Measurements from ENCODE around the gene HLA-F. TPM values are rescaled to one million over a fixed set of nuclear protein-coding genes. Genes with fewer than 3 reads are reported as not detected.

The HLA-F gene
- total RNA-seq, 4 donors from 2014 or later = 8.7 to 56.1 (median 31.0) TPM

DNA sequence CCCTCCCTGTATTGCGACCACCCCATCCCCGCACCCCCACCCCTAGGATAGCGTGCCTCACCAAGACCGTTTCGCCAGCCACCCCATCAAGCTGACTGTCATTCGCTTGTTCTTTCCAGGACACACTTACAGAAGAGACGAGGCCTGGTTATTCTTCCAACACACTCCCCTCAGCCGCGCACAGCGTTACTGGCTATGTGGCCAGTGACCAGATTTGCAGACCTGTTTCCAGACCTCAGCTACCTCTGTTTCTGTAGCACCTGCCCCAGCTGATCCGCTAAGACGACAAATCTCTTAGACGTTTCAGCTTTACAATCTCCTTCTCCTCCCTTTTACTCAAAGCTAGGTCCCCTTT, 26.1 kb downstream of the HLA-F start:
- intact Hi-C loops (cut with DNase I) = loop anchor here (10.0 kb wide), 1 partner anchor 86 kb away; no protein-coding TSS in a partner anchor
- Histone ChIP-seq H3K9me3 (no peaks in the 10 kb centered on the region), H3K27me3 (no peaks in the 10 kb centered on the region), H3K36me3 (peaks cover 0 to 6% (median 0%) of the 10 kb centered on the region in 3 donors), H3K4me3 (peak overlapping the region; percentile 43 to 81 (median 72)), H3K27ac (peak overlapping the region in 3 of 4 donors; percentile 72 to 82 (median 73)), H3K4me1 (peaks cover 11 to 52% (median 21%) of the 10 kb centered on the region in 3 donors)
- no peak for TF ChIP-seq POLR2A (IDR thresholded peaks at IDR 0.05)
- TF ChIP-seq, protein P1, sequence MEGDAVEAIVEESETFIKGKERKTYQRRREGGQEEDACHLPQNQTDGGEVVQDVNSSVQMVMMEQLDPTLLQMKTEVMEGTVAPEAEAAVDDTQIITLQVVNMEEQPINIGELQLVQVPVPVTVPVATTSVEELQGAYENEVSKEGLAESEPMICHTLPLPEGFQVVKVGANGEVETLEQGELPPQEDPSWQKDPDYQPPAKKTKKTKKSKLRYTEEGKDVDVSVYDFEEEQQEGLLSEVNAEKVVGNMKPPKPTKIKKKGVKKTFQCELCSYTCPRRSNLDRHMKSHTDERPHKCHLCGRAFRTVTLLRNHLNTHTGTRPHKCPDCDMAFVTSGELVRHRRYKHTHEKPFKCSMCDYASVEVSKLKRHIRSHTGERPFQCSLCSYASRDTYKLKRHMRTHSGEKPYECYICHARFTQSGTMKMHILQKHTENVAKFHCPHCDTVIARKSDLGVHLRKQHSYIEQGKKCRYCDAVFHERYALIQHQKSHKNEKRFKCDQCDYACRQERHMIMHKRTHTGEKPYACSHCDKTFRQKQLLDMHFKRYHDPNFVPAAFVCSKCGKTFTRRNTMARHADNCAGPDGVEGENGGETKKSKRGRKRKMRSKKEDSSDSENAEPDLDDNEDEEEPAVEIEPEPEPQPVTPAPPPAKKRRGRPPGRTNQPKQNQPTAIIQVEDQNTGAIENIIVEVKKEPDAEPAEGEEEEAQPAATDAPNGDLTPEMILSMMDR (IDR thresholded peaks at IDR 0.05) = no peak
- WGBS, 2 donors = 8 to 30% methylated on average over 6 to 10 of the region's 13 CpGs
- DNase-seq = no peak

DNA sequence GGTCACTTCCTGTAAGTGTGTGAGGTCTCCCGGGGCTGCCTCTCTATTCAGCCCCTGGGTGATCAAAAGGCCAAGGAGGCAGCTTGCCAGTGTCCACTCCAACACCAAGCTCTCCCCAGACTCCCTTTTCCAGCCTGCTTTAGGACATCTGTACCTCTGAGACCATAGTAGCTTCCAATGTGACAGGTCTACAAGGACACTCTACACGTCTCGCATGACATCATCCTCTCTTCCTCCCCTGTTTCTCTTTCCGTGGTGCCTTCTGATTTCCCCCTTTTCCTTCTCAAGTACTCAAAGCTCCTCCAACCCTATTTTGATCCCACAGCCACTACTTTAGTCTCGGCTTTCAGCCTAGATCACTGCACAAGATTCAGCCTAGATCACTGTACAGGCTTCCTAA, 26.4 kb downstream of the HLA-F start:
- Histone ChIP-seq H3K36me3 (peaks cover 0 to 2% (median 0%) of the 10 kb centered on the region in 3 donors), H3K4me3 (peak overlapping the region in 3 of 4 donors; percentile 64 to 81 (median 79)), H3K4me1 (peaks cover 11 to 52% (median 21%) of the 10 kb centered on the region in 3 donors), H3K27ac (peak overlapping the region in 3 of 4 donors; percentile 72 to 82 (median 73)), H3K9me3 (no peaks in the 10 kb centered on the region), H3K27me3 (no peaks in the 10 kb centered on the region)
- TF ChIP-seq, protein P1 (IDR thresholded peaks at IDR 0.05) = no peak
- TF ChIP-seq POLR2A (IDR thresholded peaks at IDR 0.05) = no peak
- DNase-seq = no peak
- intact Hi-C loops (cut with DNase I) = loop anchor here (10.0 kb wide), 1 partner anchor 85 kb away; no protein-coding TSS in a partner anchor
- 51% methylated on average over 5 of the region's 5 CpGs for WGBS, 2 donors

DNA sequence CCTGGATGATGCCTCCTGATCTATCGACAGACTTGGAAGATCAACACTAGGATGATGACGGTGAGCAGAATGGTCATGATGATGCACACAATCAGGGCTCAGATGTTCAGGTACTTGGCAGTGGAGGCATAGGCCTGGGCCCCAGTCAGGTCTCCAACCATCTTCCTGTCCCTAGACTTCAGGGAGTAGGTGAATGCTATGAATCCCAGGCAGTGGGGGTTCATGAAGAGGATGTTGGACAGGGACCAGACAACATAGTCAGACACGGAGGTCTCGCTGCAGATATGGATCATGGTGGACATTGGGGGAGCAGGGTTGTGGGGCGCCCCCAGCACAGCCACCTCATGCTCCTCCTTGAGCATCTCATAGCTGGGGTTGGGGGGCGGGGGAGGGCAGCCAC, 27.5 kb downstream of the HLA-F start:
- no peaks in the 10 kb centered on the region for H3K36me3 ChIP-seq
- no peak for DNase-seq
- intact Hi-C loops (cut with DNase I) = no loop called here
- WGBS, 2 donors = 72 to 84% methylated on average over 4 to 5 of the region's 6 CpGs
- peaks cover 0 to 6% (median 0%) of the 10 kb centered on the region in 4 donors for H3K27me3 ChIP-seq
- H3K9me3 ChIP-seq = no peaks in the 10 kb centered on the region
- no peak for TF ChIP-seq POLR2A (IDR thresholded peaks at IDR 0.05)
- TF ChIP-seq, protein P1 (IDR thresholded peaks at IDR 0.05) = no peak
- no peak overlapping the region for H3K4me3 ChIP-seq
- H3K27ac ChIP-seq = no peak overlapping the region
- peaks cover 11 to 52% (median 21%) of the 10 kb centered on the region in 3 donors for H3K4me1 ChIP-seq

DNA sequence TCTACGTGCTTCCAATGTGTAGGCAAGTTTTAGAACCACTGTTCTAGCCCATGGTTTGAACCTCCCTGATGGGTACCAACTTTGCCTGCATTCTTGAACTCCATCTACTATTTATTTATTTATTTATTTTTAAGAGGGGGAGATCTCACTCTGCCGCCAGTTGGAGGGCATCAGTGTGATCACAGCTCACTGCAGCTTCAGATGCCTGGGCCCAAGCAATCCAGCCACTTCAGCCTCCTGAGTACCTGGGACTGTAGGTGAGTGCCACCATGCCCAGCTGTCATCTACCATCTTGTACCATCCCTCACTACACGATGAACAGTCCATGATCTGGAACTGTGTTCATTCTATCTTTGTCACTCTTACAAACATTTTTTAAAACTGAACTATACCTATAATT, 28.2 kb downstream of the HLA-F start:
- H3K4me3 ChIP-seq = peak overlapping the region in 1 of 4 donors; percentile 83
- DNase-seq = no peak
- TF ChIP-seq POLR2A (IDR thresholded peaks at IDR 0.05) = no peak
- TF ChIP-seq, protein P1 (IDR thresholded peaks at IDR 0.05) = no peak
- no peaks in the 10 kb centered on the region for H3K9me3 ChIP-seq
- WGBS, 2 donors = 89% methylated on average over 3 of the region's 3 CpGs
- H3K4me1 ChIP-seq = peaks cover 11 to 52% (median 21%) of the 10 kb centered on the region in 3 donors
- peaks cover 0 to 14% (median 0%) of the 10 kb centered on the region in 4 donors for H3K27me3 ChIP-seq
- H3K36me3 ChIP-seq = no peaks in the 10 kb centered on the region
- peak overlapping the region in 2 of 4 donors; percentile 93 to 97 for H3K27ac ChIP-seq
- intact Hi-C loops (cut with DNase I) = no loop called here

DNA sequence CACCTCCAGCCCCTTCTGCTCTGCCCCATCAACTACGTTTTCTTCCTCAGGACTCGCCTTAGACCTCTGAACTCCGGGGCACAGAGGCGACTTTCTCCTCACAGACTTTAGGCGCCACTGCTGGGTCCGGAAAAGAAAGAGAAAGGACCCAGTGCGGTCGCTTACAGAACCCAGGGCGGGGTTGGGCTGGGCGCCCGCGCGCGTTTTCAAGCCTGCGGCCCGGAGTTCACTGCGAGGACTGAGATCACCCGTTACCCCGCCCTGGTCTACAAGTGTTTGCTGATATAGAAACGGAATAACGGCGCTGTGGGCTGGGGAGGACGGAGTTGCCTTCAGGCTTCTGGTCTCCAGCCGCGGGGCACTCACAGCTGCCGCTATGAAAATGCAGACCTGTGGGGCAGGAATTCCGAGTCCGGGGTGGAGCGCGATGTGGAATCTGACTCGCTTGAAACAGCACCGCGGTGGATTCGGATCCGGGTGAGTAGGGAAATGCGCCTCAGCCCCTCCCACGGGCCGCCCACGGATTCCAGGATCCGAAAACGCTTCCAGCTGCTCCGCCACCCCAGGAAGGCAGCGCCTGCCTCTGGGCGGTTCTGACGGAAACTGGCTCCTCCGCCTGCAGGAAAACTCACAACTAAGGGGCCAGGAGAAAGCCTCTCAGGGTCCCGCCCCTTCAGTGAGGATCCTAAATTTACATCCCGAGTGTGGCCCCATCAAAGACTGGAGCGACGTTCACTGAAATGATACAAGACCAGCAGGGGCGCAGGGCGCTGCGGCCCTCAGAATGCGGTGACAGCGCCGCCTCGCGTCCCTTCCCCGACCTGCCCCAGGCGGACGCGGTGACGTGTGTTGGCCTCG, 29.4 kb downstream of the HLA-F start:
- H3K27me3 ChIP-seq = peaks cover 0 to 23% (median 0%) of the 10 kb centered on the region in 4 donors
- whole genome bisulfite sequencing, 2 donors = 0% methylated on average over 3 to 41 of the region's 64 CpGs
- peak overlapping the region; percentile 47 to 83 (median 62) for H3K4me3 ChIP-seq
- peak overlapping the region; percentile 85 to 97 (median 92) for H3K27ac ChIP-seq
- peaks cover 11 to 48% (median 20%) of the 10 kb centered on the region in 3 donors for H3K4me1 ChIP-seq
- H3K9me3 ChIP-seq = no peaks in the 10 kb centered on the region
- intact Hi-C loops (cut with DNase I) = no loop called here
- H3K36me3 ChIP-seq = no peaks in the 10 kb centered on the region
- TF ChIP-seq, protein P1 (IDR thresholded peaks at IDR 0.05) = peak; percentile 80 to 94 (median 88)
- TF ChIP-seq POLR2A (IDR thresholded peaks at IDR 0.05) = peak in 2 of 4 donors; percentile 33 to 46
- peak; percentile 29 for DNase-seq

Measured in esophagus squamous epithelium (tissue), 5 donors.